BE2C (cell line): Measurements from ENCODE around the gene PRKAR2A.
"Not testable (repeated sequence)": the region's sequence is repeated elsewhere in the genome, so short reads cannot be mapped to it uniquely, and the experiment has no call there.

ENCODE experiments used
- DNase-seq: peaks from one replicate; pipeline ENCODE4 v3.0.0-alpha.2; 2020
- H3K27me3 ChIP-seq: fragments of 250-450 bp; sonication (Bioruptor Pico); 2 replicates; pipeline ENCODE4 v1.5.1; 2020; ENCODE audit warnings: mild to moderate bottlenecking
- H3K36me3 ChIP-seq: fragments of 250-450 bp; sonication (Bioruptor Pico); 2 replicates; pipeline ENCODE4 v1.5.1; 2020; ENCODE audit warnings: mild to moderate bottlenecking
- H3K4me1 ChIP-seq: fragments of 250-450 bp; sonication (Bioruptor Pico); 2 replicates; pipeline ENCODE4 v1.5.1; 2020
- H3K4me3 ChIP-seq: 2 replicates; pipeline ENCODE4 v1.5.1; 2011; ENCODE audit warnings: low read depth, low read length
- H3K9me3 ChIP-seq: fragments of 250-450 bp; sonication (Bioruptor Pico); 2 replicates; pipeline ENCODE4 v1.5.1; 2020
- TF ChIP-seq, protein P1 (sequence below): IDR thresholded peaks from 2 replicates; pipeline ENCODE4 v1.5.1; 2012; ENCODE audit warnings: mild to moderate bottlenecking, low read depth, low read length

PRKAR2A gene

GRCh38 chr3:48756640-48757039 lies 91.0 kb downstream of the PRKAR2A start:
- no peaks in the 10 kb centered on the region for H3K4me1 ChIP-seq
- no peak overlapping the region for H3K4me3 ChIP-seq
- no peaks in the 10 kb centered on the region for H3K27me3 ChIP-seq
- TF ChIP-seq, protein P1, sequence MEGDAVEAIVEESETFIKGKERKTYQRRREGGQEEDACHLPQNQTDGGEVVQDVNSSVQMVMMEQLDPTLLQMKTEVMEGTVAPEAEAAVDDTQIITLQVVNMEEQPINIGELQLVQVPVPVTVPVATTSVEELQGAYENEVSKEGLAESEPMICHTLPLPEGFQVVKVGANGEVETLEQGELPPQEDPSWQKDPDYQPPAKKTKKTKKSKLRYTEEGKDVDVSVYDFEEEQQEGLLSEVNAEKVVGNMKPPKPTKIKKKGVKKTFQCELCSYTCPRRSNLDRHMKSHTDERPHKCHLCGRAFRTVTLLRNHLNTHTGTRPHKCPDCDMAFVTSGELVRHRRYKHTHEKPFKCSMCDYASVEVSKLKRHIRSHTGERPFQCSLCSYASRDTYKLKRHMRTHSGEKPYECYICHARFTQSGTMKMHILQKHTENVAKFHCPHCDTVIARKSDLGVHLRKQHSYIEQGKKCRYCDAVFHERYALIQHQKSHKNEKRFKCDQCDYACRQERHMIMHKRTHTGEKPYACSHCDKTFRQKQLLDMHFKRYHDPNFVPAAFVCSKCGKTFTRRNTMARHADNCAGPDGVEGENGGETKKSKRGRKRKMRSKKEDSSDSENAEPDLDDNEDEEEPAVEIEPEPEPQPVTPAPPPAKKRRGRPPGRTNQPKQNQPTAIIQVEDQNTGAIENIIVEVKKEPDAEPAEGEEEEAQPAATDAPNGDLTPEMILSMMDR, result no peak
- H3K36me3 ChIP-seq, result no peaks in the 10 kb centered on the region
- no peaks in the 10 kb centered on the region for H3K9me3 ChIP-seq
- no peak for DNase-seq

DNA sequence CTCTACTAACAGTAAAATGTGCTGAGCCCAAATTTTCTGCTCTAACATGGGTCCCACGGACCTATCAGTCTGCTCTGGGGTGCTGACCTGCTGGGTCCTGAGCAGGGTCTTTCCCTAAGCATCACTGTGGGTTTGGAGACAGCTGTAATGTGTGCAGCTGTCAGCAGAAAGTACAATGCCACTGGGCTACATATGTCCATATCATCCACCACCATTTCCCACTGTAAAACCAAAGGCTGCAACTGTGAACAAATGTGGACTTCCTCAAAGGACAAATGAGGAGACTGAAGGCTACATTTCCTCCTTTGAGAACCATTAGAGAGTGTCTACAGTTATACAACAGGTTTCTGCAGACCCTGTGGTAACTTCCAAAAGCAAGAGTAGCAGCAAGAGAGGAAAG lies 96.8 kb downstream of the PRKAR2A start:
- TF ChIP-seq, protein P1, result no peak

DNA sequence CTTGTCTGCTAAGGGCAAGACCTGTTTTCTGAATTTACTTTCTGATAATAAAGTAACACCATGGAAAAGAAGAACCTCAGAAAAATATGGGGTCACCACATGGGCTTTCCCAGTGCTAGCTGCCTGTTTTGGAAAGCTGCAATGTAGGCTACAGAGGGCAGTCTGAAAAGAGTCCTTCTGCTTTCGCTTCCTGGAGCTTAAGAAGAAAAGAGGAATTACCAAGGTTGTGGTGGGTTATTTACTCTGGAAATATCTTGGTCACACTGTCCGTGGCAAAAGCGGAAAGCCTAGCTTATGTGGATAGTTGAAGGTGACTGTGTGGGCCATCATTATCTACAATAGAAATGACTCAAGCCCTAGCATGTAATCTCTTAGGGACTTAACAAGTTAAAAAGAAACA lies 98.9 kb downstream of the PRKAR2A start:
- Histone ChIP-seq H3K36me3 (no peaks in the 10 kb centered on the region), H3K4me3 (no peak overlapping the region), H3K9me3 (no peaks in the 10 kb centered on the region), H3K27me3 (no peaks in the 10 kb centered on the region), H3K4me1 (no peaks in the 10 kb centered on the region)
- DNase-seq, result no peak
- TF ChIP-seq, protein P1, result no peak

More for the DNA sequence above, 96.8 kb downstream of the PRKAR2A start:
- Histone ChIP-seq H3K36me3 (no peaks in the 10 kb centered on the region), H3K9me3 (no peaks in the 10 kb centered on the region), H3K27me3 (no peaks in the 10 kb centered on the region), H3K4me3 (no peak overlapping the region), H3K4me1 (no peaks in the 10 kb centered on the region)
- no peak for DNase-seq

DNA sequence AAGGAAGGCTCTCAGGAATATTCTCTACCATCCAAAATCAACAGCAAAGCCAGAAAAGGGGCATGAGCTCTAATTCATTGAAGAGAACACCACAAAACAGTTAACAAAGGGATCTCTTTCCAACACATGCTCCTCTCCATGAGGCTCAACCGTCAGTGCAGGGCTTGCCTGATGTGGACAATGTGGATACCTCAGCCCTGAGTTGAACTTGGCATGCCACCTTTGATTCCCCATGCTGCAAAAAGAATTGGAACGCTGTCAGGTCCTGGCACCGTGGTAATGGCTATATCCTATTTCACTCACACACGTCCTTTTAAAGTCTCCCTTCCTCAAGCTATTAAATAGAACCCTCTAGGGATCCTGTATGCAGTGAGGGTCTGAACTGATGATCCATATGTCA lies 100.0 kb downstream of the PRKAR2A start:
- no peak for DNase-seq
- no peaks in the 10 kb centered on the region for H3K9me3 ChIP-seq
- no peaks in the 10 kb centered on the region for H3K27me3 ChIP-seq
- H3K36me3 ChIP-seq, result no peaks in the 10 kb centered on the region
- TF ChIP-seq, protein P1, result no peak
- no peak overlapping the region for H3K4me3 ChIP-seq
- no peaks in the 10 kb centered on the region for H3K4me1 ChIP-seq

DNA sequence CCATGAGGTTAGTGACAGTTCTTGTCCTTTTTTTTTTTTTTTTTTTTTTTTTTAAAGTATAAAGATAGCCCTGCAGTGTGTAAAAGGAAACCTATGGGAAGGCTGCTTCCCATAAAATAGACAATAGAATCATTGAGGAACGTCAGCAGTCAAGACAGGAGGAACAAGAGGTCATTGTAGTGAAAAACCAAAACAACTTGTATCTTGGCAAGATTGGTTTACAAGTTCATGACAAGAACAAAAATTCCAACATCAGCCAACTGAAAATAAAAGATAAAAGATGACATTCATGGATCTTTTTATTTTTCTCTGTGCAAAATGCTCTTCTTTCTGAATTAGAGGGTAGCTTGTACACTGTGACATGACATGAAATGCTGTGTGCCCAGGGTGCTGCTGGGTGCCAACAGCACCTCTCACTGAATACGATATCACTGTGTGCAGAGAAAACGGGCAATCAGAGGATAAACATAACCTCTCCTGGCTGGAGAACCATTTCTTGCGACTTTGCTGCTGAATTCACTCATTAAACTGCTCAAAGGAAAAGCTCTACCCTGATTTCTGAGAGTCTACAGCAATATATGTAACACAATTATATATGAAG lies 100.6 kb downstream of the PRKAR2A start:
- Histone ChIP-seq H3K4me1 (no peaks in the 10 kb centered on the region), H3K36me3 (no peaks in the 10 kb centered on the region), H3K9me3 (no peaks in the 10 kb centered on the region), H3K4me3 (no peak overlapping the region), H3K27me3 (no peaks in the 10 kb centered on the region)
- TF ChIP-seq, protein P1, result no peak
- DNase-seq, result no peak

DNA sequence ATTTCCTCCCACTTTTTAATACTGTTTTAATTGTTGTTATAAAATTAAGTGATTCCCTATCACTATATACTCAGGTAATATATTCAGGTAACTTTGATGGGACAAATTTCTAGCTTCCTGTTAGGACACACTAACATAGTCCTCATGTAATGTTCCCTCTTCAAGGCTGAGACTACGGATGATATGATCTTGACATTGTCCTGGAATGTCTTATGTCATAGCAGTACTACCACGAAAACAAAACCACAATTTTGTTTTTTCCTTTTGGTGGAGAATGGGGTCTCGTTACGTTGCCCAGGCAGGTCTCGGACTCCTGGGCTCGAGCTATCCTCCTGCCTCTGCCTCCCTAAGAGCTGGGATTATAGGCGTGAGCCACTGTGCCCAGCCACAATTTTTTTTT lies 103.9 kb downstream of the PRKAR2A start:
- H3K9me3 ChIP-seq, result no peaks in the 10 kb centered on the region
- H3K4me1 ChIP-seq, result peaks cover 8% of the 10 kb centered on the region; the same call in 1 of the 2 replicates
- H3K36me3 ChIP-seq, result no peaks in the 10 kb centered on the region
- TF ChIP-seq, protein P1, result no peak
- no peak overlapping the region for H3K4me3 ChIP-seq
- DNase-seq, result no peak
- no peaks in the 10 kb centered on the region for H3K27me3 ChIP-seq

DNA sequence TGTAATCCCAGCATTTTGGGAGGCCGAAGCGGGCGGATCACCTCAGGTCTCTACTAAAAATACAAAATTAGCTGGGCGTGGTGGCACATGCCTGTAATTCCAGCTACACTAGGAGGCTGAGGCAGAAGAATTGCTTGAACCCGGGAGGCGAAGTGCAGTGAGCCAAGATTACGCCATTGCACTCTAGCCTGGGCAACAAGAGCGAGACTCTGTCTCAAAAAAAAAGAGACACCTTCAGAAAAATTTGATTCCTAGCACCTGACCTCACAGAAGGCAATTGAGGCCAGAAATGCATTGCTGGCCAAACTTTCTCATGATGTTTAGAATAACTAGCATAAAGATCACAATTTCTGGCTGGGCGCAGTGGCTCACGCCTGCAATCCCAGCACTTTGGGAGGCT lies 106.4 kb downstream of the PRKAR2A start:
- not testable (repeated sequence) for H3K36me3 ChIP-seq, H3K9me3 ChIP-seq, H3K27me3 ChIP-seq, H3K4me1 ChIP-seq, H3K4me3 ChIP-seq, DNase-seq
